ENCODE data around the gene BPIFB1. TPM values are rescaled to one million over a fixed set of nuclear protein-coding genes. Genes with fewer than 3 reads are reported as not detected.

Gene BPIFB1
- total RNA-seq, 4 donors from 2014 or later: not detected

- ATAC-seq (ENCODE audit: low FRiP score): no peak
- TF ChIP-seq, protein P1, sequence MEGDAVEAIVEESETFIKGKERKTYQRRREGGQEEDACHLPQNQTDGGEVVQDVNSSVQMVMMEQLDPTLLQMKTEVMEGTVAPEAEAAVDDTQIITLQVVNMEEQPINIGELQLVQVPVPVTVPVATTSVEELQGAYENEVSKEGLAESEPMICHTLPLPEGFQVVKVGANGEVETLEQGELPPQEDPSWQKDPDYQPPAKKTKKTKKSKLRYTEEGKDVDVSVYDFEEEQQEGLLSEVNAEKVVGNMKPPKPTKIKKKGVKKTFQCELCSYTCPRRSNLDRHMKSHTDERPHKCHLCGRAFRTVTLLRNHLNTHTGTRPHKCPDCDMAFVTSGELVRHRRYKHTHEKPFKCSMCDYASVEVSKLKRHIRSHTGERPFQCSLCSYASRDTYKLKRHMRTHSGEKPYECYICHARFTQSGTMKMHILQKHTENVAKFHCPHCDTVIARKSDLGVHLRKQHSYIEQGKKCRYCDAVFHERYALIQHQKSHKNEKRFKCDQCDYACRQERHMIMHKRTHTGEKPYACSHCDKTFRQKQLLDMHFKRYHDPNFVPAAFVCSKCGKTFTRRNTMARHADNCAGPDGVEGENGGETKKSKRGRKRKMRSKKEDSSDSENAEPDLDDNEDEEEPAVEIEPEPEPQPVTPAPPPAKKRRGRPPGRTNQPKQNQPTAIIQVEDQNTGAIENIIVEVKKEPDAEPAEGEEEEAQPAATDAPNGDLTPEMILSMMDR (IDR thresholded peaks at IDR 0.05): no peak
- DNase-seq (ENCODE audit: low spot score): no peak
Measured at GRCh38 chr20:33239979-33240736, 42.9 kb upstream of the BPIFB1 start.

DNA sequence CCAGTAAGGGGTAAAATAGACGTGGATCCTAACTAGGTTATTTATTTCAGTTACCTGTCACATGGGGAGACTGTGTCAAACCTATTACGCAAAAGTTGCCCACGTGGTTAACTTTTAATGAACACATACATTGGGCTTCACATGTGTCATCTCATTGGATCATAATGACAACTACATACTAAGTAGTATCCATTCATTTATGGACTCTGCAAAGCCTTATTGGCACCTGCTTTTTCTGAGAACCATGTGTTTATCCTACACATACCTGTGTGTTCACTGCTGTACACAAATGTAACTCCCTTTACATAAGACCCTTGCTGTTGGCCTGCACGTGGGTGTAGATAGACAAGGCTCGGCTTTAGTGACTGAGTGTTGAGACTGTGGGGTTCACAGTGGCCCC, 42.1 kb upstream of the BPIFB1 start:
- TF ChIP-seq, protein P1 (IDR thresholded peaks at IDR 0.05): no peak
- no peak for ATAC-seq (ENCODE audit: low FRiP score)

GRCh38 chr20:33242319-33243100, 40.5 kb upstream of the BPIFB1 start:
- DNase-seq (ENCODE audit: low spot score) (no peak), ATAC-seq (ENCODE audit: low FRiP score) (no peak)
- TF ChIP-seq, protein P1 (IDR thresholded peaks at IDR 0.05): no peak

More for the DNA sequence above, 42.1 kb upstream of the BPIFB1 start:
- no peak for DNase-seq (ENCODE audit: low spot score)

- DNase-seq (ENCODE audit: low spot score): no peak
- ATAC-seq (ENCODE audit: low FRiP score): no peak
- TF ChIP-seq, protein P1 (IDR thresholded peaks at IDR 0.05): no peak
Measured at GRCh38 chr20:33246077-33246476, 36.9 kb upstream of the BPIFB1 start.

DNA sequence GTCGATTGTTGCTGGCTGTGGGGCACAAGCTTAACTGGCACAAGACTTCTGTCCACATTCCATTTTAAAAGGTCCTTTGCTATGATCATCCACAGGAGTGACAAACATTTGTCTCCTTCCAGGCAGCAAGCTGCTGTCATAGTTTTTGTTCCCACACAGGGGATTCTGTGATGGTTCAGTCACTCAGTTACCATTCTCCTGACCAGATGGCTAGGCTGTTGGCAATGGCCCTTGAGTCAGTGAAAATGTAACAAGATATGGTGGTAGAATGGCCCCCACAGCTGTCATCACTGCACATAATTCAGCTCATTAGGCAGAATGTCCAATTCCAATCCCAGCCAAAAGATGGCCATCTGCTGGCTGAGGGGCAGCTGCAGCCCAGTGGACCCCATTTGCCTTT, 33.6 kb upstream of the BPIFB1 start:
- no peak for DNase-seq (ENCODE audit: low spot score)
- TF ChIP-seq, protein P1 (IDR thresholded peaks at IDR 0.05): no peak
- ATAC-seq (ENCODE audit: low FRiP score): no peak

GRCh38 chr20:33250666-33251065, 32.3 kb upstream of the BPIFB1 start:
- TF ChIP-seq, protein P1 (IDR thresholded peaks at IDR 0.05): no peak
- DNase-seq (ENCODE audit: low spot score) (no peak), ATAC-seq (ENCODE audit: low FRiP score) (no peak)
